ENCODE measurements around the gene RTL10.

DNA sequence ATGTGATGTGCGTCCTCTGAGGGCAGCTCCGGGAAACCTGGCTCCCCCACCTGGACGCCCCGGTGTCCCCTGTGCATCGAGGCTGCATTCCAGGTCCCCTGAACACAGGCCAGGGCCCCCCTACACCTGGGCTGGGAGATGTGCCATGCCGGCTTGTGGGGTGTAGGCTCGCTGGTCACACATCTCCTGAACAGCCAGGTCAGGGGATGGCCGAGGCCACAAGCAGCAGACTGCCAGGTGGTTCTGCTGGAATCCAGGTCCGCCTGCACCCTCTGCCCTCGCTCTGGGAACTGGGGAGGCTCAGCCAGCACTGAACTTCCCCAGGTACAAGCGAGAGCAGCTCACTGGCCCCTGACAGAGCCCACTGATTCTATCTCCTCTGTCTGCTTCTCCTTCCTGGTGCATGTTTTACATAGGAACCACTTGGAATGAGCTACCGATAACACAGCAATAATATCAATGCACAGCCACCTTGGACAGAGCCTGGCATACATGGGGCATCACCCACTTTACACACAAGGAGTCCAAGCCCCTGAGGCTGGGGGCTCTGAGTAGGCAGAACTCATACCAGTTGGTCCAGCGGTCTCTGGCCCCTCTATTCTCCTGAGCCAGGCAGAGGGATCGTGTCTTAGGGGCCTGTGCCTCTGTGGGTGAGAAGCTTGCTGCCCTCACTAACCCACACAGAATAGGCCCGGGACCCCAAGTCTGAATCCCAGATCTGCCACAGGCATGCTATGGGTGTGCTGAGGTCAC is 47.3 kb downstream of the RTL10 start:
- TF ChIP-seq, protein P1, sequence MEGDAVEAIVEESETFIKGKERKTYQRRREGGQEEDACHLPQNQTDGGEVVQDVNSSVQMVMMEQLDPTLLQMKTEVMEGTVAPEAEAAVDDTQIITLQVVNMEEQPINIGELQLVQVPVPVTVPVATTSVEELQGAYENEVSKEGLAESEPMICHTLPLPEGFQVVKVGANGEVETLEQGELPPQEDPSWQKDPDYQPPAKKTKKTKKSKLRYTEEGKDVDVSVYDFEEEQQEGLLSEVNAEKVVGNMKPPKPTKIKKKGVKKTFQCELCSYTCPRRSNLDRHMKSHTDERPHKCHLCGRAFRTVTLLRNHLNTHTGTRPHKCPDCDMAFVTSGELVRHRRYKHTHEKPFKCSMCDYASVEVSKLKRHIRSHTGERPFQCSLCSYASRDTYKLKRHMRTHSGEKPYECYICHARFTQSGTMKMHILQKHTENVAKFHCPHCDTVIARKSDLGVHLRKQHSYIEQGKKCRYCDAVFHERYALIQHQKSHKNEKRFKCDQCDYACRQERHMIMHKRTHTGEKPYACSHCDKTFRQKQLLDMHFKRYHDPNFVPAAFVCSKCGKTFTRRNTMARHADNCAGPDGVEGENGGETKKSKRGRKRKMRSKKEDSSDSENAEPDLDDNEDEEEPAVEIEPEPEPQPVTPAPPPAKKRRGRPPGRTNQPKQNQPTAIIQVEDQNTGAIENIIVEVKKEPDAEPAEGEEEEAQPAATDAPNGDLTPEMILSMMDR (IDR thresholded peaks at IDR 0.05) = no peak
- TF ChIP-seq POLR2A (IDR thresholded peaks at IDR 0.05) = no peak
